WI38 (cell line): Measurements from ENCODE around the gene SNED1.
"Not testable (repeated sequence)": the region's sequence is repeated elsewhere in the genome, so short reads cannot be mapped to it uniquely, and the experiment has no call there.

Experiments
- H3K4me3 ChIP-seq: 2 replicates; pipeline ENCODE4 v1.5.1; 2011; ENCODE audit warnings: low read depth, mild to moderate bottlenecking, control low read depth, low read length
- CTCF ChIP-seq: IDR thresholded peaks from 2 replicates; pipeline ENCODE4 v1.5.1; 2012; ENCODE audit warnings: low read depth, mild to moderate bottlenecking, control low read depth, low read length

Gene SNED1

GRCh38 chr2:240970816-240971215 is 27.6 kb upstream of the SNED1 start:
- H3K4me3 ChIP-seq, result no peak overlapping the region

GRCh38 chr2:240972201-240972600 is 26.2 kb upstream of the SNED1 start:
- no peak overlapping the region for H3K4me3 ChIP-seq
- no peak for TF ChIP-seq CTCF

More at GRCh38 chr2:240970816-240971215, 27.6 kb upstream of the SNED1 start:
- no peak for TF ChIP-seq CTCF

GRCh38 chr2:240972636-240973521 is 25.5 kb upstream of the SNED1 start:
- no peak for TF ChIP-seq CTCF
- H3K4me3 ChIP-seq, result no peak overlapping the region

GRCh38 chr2:240974771-240975572 is 23.4 kb upstream of the SNED1 start:
- no peak for TF ChIP-seq CTCF
- H3K4me3 ChIP-seq, result no peak overlapping the region

GRCh38 chr2:240975903-240976302 is 22.5 kb upstream of the SNED1 start:
- H3K4me3 ChIP-seq, result not testable (repeated sequence)

GRCh38 chr2:240981280-240981679 is 17.1 kb upstream of the SNED1 start:
- H3K4me3 ChIP-seq, result no peak overlapping the region
- no peak for TF ChIP-seq CTCF

GRCh38 chr2:240981871-240982800 is 16.3 kb upstream of the SNED1 start:
- no peak for TF ChIP-seq CTCF
- H3K4me3 ChIP-seq, result no peak overlapping the region
